ENCODE results near the gene IPO7. TPM values are rescaled to one million over a fixed set of nuclear protein-coding genes. Genes with fewer than 3 reads are reported as not detected.
A peak's percentile ranks its signal among the peaks of the same experiment; 100 is the strongest.

The IPO7 gene
- total and polyA plus RNA-seq, 2 of the 13 experiments (the other 11 are each of a cell fraction or from before 2014, with no cell fraction given): 59.4 to 98.4 TPM

- TF ChIP-seq HNF1A (IDR thresholded peaks at IDR 0.05; ENCODE audit: low read depth): no peak
- peak; percentile 75; the same call in 1 of the 2 replicates for TF ChIP-seq HNF1A (CRISPR knock-in tag; IDR thresholded peaks at IDR 0.05; ENCODE audit: borderline replicate concordance)
- TF ChIP-seq, protein P1, sequence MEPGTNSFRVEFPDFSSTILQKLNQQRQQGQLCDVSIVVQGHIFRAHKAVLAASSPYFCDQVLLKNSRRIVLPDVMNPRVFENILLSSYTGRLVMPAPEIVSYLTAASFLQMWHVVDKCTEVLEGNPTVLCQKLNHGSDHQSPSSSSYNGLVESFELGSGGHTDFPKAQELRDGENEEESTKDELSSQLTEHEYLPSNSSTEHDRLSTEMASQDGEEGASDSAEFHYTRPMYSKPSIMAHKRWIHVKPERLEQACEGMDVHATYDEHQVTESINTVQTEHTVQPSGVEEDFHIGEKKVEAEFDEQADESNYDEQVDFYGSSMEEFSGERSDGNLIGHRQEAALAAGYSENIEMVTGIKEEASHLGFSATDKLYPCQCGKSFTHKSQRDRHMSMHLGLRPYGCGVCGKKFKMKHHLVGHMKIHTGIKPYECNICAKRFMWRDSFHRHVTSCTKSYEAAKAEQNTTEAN (CRISPR knock-in tag; conservative IDR thresholded peaks at IDR 0.05): 0 out of 2 replicates have a peak, but pooled peaks have one; percentile 46
- no peak for TF ChIP-seq ZFP82 (CRISPR knock-in tag; IDR thresholded peaks at IDR 0.05; ENCODE audit: borderline replicate concordance)
- peak; percentile 85; the same call in 1 of the 2 replicates for TF ChIP-seq ZNF331 (CRISPR knock-in tag; IDR thresholded peaks at IDR 0.05)
- TF ChIP-seq ZNF329 (CRISPR knock-in tag; IDR thresholded peaks at IDR 0.05; ENCODE audit: low read depth): peak; percentile 75; the same call in 1 of the 2 replicates
- no peak for TF ChIP-seq SNRNP70 (IDR thresholded peaks at IDR 0.05; ENCODE audit: low read depth, low read length)
- no peak for TF ChIP-seq RCOR2 (CRISPR knock-in tag; IDR thresholded peaks at IDR 0.05)
- TF ChIP-seq TAF1 (CRISPR knock-in tag; IDR thresholded peaks at IDR 0.05): peak; percentile 83
- peak; percentile 63; the same call in 1 of the 2 replicates for TF ChIP-seq SOX5 (CRISPR knock-in tag; IDR thresholded peaks at IDR 0.05; ENCODE audit: borderline replicate concordance)
- TF ChIP-seq PAF1 (CRISPR knock-in tag; IDR thresholded peaks at IDR 0.05): no peak
- TF ChIP-seq SCMH1 (CRISPR knock-in tag; IDR thresholded peaks at IDR 0.05; ENCODE audit: borderline replicate concordance): no peak
- peak; percentile 91 for TF ChIP-seq ZNF614 (CRISPR knock-in tag; IDR thresholded peaks at IDR 0.05; ENCODE audit: borderline replicate concordance)
- peak; percentile 94 for TF ChIP-seq ZNF431 (CRISPR knock-in tag; IDR thresholded peaks at IDR 0.05; ENCODE audit: borderline replicate concordance, low read depth)
- no peak for TF ChIP-seq ZNF383 (CRISPR knock-in tag; IDR thresholded peaks at IDR 0.05; ENCODE audit: borderline replicate concordance)
- TF ChIP-seq TCF12 (IDR thresholded peaks at IDR 0.05): no peak
- TF ChIP-seq TCF12 (CRISPR knock-in tag; IDR thresholded peaks at IDR 0.05): peak; percentile 74; the same call in 1 of the 2 replicates
- TF ChIP-seq NRL (CRISPR knock-in tag; IDR thresholded peaks at IDR 0.05; ENCODE audit: borderline replicate concordance): peak; percentile 67; the same call in 1 of the 2 replicates
- peak; percentile 58; the same call in 1 of the 2 replicates for TF ChIP-seq HMGXB3 (CRISPR knock-in tag; IDR thresholded peaks at IDR 0.05; ENCODE audit: borderline replicate concordance)
Measured at GRCh38 chr11:9363954-9364912, 20.2 kb upstream of the IPO7 start (continued).

Data from HepG2 (cell line).